HUES48 (cell line): Measurements from ENCODE around the gene KIF17.

Experiments
- H3K27ac ChIP-seq: one replicate; pipeline ENCODE4 v1.7.0; 2013; ENCODE audit warnings: low read depth, low read length, inconsistent platforms
- H3K27me3 ChIP-seq: 2 replicates; pipeline ENCODE4 v1.6.1; 2013; ENCODE audit warnings: mild to moderate bottlenecking, low read length; ENCODE audit not compliant: control insufficient read depth, insufficient read depth
- H3K36me3 ChIP-seq: 2 replicates; pipeline ENCODE4 v1.6.1; 2013; ENCODE audit warnings: low read length; ENCODE audit not compliant: control insufficient read depth, insufficient read depth
- H3K4me1 ChIP-seq: 2 replicates; pipeline ENCODE4 v1.6.1; 2013; ENCODE audit warnings: mild to moderate bottlenecking, low read length; ENCODE audit not compliant: control insufficient read depth, insufficient read depth
- H3K4me3 ChIP-seq: 2 replicates; pipeline ENCODE4 v1.5.1; 2013; ENCODE audit warnings: mild to moderate bottlenecking, low read depth, low read length
- H3K9ac ChIP-seq: 2 replicates; pipeline ENCODE4 v1.6.1; 2013; ENCODE audit warnings: mild to moderate bottlenecking, low read depth, low read length, moderate library complexity
- H3K9me3 ChIP-seq: 2 replicates; pipeline ENCODE4 v1.6.1; 2013; ENCODE audit warnings: low read length; ENCODE audit not compliant: control insufficient read depth, insufficient read depth

KIF17 gene

GRCh38 chr1:20658166-20658915 is 59.5 kb downstream of the KIF17 start:
- no peak overlapping the region for H3K27ac ChIP-seq
- H3K4me3 ChIP-seq = no peak overlapping the region
- 0 out of 2 replicates have a peak, but pooled peaks cover 3% of the 10 kb centered on the region for H3K4me1 ChIP-seq
- peaks cover 65% of the 10 kb centered on the region for H3K36me3 ChIP-seq
- H3K27me3 ChIP-seq = no peaks in the 10 kb centered on the region
- H3K9ac ChIP-seq = no peak overlapping the region
- H3K9me3 ChIP-seq = no peaks in the 10 kb centered on the region

GRCh38 chr1:20657024-20657423 is 60.8 kb downstream of the KIF17 start:
- Histone ChIP-seq H3K9me3 (no peaks in the 10 kb centered on the region), H3K27ac (no peak overlapping the region), H3K9ac (no peak overlapping the region), H3K4me1 (0 out of 2 replicates have a peak, but pooled peaks cover 3% of the 10 kb centered on the region), H3K4me3 (no peak overlapping the region), H3K36me3 (peaks cover 78% of the 10 kb centered on the region), H3K27me3 (no peaks in the 10 kb centered on the region)

- no peak overlapping the region for H3K27ac ChIP-seq
- H3K27me3 ChIP-seq = no peaks in the 10 kb centered on the region
- H3K36me3 ChIP-seq = peaks cover 98% of the 10 kb centered on the region
- no peak overlapping the region for H3K4me3 ChIP-seq
- H3K4me1 ChIP-seq = no peaks in the 10 kb centered on the region
- no peaks in the 10 kb centered on the region for H3K9me3 ChIP-seq
- H3K9ac ChIP-seq = no peak overlapping the region
Observed at GRCh38 chr1:20654104-20654690, 63.6 kb downstream of the KIF17 start.

- Histone ChIP-seq H3K9ac (no peak overlapping the region), H3K4me3 (no peak overlapping the region), H3K36me3 (peaks cover 92% of the 10 kb centered on the region), H3K4me1 (no peaks in the 10 kb centered on the region), H3K9me3 (no peaks in the 10 kb centered on the region), H3K27ac (no peak overlapping the region), H3K27me3 (no peaks in the 10 kb centered on the region)
Observed at GRCh38 chr1:20652300-20652699, 65.5 kb downstream of the KIF17 start.

- Histone ChIP-seq H3K36me3 (peaks cover 67% of the 10 kb centered on the region), H3K27ac (no peak overlapping the region), H3K4me1 (no peaks in the 10 kb centered on the region), H3K4me3 (no peak overlapping the region), H3K27me3 (no peaks in the 10 kb centered on the region), H3K9ac (no peak overlapping the region), H3K9me3 (no peaks in the 10 kb centered on the region)
Observed at GRCh38 chr1:20648946-20649345, 68.9 kb downstream of the KIF17 start.

- no peaks in the 10 kb centered on the region for H3K9me3 ChIP-seq
- H3K4me1 ChIP-seq = no peaks in the 10 kb centered on the region
- H3K27me3 ChIP-seq = no peaks in the 10 kb centered on the region
- H3K9ac ChIP-seq = no peak overlapping the region
- peaks cover 62% of the 10 kb centered on the region for H3K36me3 ChIP-seq
- no peak overlapping the region for H3K27ac ChIP-seq
- no peak overlapping the region for H3K4me3 ChIP-seq
Observed at GRCh38 chr1:20648438-20648837, 69.4 kb downstream of the KIF17 start.

- peaks cover 32% of the 10 kb centered on the region for H3K36me3 ChIP-seq
- H3K9ac ChIP-seq = no peak overlapping the region
- no peak overlapping the region for H3K27ac ChIP-seq
Observed at GRCh38 chr1:20645414-20645813, 72.4 kb downstream of the KIF17 start.

GRCh38 chr1:20644416-20644815 is 73.4 kb downstream of the KIF17 start:
- H3K36me3 ChIP-seq = peaks cover 23% of the 10 kb centered on the region
- no peak overlapping the region for H3K4me3 ChIP-seq
- no peak overlapping the region for H3K9ac ChIP-seq
- H3K4me1 ChIP-seq = peaks cover 5% of the 10 kb centered on the region
- no peaks in the 10 kb centered on the region for H3K9me3 ChIP-seq
- no peaks in the 10 kb centered on the region for H3K27me3 ChIP-seq
- H3K27ac ChIP-seq = no peak overlapping the region

More at GRCh38 chr1:20645414-20645813, 72.4 kb downstream of the KIF17 start:
- Histone ChIP-seq H3K4me1 (peaks cover 5% of the 10 kb centered on the region), H3K9me3 (no peaks in the 10 kb centered on the region), H3K27me3 (no peaks in the 10 kb centered on the region), H3K4me3 (no peak overlapping the region)

GRCh38 chr1:20643080-20643479 is 74.7 kb downstream of the KIF17 start:
- Histone ChIP-seq H3K4me1 (peaks cover 5% of the 10 kb centered on the region), H3K9me3 (no peaks in the 10 kb centered on the region), H3K27me3 (no peaks in the 10 kb centered on the region), H3K9ac (no peak overlapping the region), H3K4me3 (no peak overlapping the region), H3K36me3 (peaks cover 12% of the 10 kb centered on the region), H3K27ac (no peak overlapping the region)

- H3K9ac ChIP-seq = no peak overlapping the region
- peaks cover 14% of the 10 kb centered on the region; the same call in 1 of the 2 replicates for H3K36me3 ChIP-seq
- no peaks in the 10 kb centered on the region for H3K27me3 ChIP-seq
- H3K4me1 ChIP-seq = peaks cover 5% of the 10 kb centered on the region
- no peak overlapping the region for H3K27ac ChIP-seq
- H3K9me3 ChIP-seq = no peaks in the 10 kb centered on the region
- no peak overlapping the region for H3K4me3 ChIP-seq
Observed at GRCh38 chr1:20641975-20642374, 75.8 kb downstream of the KIF17 start.

GRCh38 chr1:20640183-20640597 is 77.6 kb downstream of the KIF17 start:
- H3K9me3 ChIP-seq = no peaks in the 10 kb centered on the region
- H3K27me3 ChIP-seq = no peaks in the 10 kb centered on the region
- H3K36me3 ChIP-seq = peaks cover 14% of the 10 kb centered on the region; the same call in 1 of the 2 replicates
- H3K4me1 ChIP-seq = peaks cover 5% of the 10 kb centered on the region
- H3K27ac ChIP-seq = no peak overlapping the region
- no peak overlapping the region for H3K4me3 ChIP-seq
- H3K9ac ChIP-seq = no peak overlapping the region
